AG10803 (cell line): Measurements from ENCODE around the gene ZNF76.

Experiments
- DNase-seq: peaks from one replicate; pipeline ENCODE4 v3.0.0; 2010; ENCODE audit warnings: low read depth
- H3K4me3 ChIP-seq: 2 replicates; pipeline ENCODE4 v1.5.1; 2011; ENCODE audit warnings: mild to moderate bottlenecking, low read length, control low read depth
- TF ChIP-seq, protein P1 (sequence below): conservative IDR thresholded peaks from 2 replicates; pipeline ENCODE4 v1.5.1; 2011; ENCODE audit warnings: mild to moderate bottlenecking, low read length, control low read depth, inconsistent platforms

The ZNF76 gene

GRCh38 chr6:35243386-35243958 lies 16.1 kb upstream of the ZNF76 start:
- TF ChIP-seq, protein P1, sequence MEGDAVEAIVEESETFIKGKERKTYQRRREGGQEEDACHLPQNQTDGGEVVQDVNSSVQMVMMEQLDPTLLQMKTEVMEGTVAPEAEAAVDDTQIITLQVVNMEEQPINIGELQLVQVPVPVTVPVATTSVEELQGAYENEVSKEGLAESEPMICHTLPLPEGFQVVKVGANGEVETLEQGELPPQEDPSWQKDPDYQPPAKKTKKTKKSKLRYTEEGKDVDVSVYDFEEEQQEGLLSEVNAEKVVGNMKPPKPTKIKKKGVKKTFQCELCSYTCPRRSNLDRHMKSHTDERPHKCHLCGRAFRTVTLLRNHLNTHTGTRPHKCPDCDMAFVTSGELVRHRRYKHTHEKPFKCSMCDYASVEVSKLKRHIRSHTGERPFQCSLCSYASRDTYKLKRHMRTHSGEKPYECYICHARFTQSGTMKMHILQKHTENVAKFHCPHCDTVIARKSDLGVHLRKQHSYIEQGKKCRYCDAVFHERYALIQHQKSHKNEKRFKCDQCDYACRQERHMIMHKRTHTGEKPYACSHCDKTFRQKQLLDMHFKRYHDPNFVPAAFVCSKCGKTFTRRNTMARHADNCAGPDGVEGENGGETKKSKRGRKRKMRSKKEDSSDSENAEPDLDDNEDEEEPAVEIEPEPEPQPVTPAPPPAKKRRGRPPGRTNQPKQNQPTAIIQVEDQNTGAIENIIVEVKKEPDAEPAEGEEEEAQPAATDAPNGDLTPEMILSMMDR: no peak
- DNase-seq: no peak

GRCh38 chr6:35244551-35244950 lies 15.0 kb upstream of the ZNF76 start:
- H3K4me3 ChIP-seq: no peak overlapping the region
- TF ChIP-seq, protein P1: no peak
- DNase-seq: no peak

More at GRCh38 chr6:35243386-35243958, 16.1 kb upstream of the ZNF76 start:
- H3K4me3 ChIP-seq: no peak overlapping the region

GRCh38 chr6:35247642-35248231 lies 11.8 kb upstream of the ZNF76 start:
- TF ChIP-seq, protein P1: no peak
- no peak for DNase-seq
- no peak overlapping the region for H3K4me3 ChIP-seq

GRCh38 chr6:35248300-35248699 lies 11.2 kb upstream of the ZNF76 start:
- DNase-seq: no peak
- TF ChIP-seq, protein P1: no peak
- no peak overlapping the region for H3K4me3 ChIP-seq

GRCh38 chr6:35248965-35249364 lies 10.6 kb upstream of the ZNF76 start:
- TF ChIP-seq, protein P1: no peak
- no peak overlapping the region for H3K4me3 ChIP-seq
- DNase-seq: no peak

DNA sequence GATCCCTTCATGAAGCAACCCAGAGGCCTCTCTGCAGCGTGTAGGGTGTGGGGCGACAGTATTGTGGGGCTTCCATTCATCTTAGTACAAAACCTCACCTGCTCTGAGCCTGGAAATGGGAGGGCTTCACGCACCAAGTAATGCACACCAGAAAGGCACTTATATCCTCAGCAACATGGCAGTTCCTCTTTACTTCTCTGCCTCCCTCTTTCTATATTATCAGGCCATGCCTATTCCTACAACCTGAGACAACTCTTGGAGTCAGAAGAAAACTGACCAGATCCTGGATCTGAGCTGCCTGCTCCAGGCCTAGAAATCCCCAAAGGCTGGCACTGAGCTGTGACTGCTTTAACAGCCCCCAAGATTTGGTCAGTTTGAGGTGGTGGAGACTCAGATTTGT lies 7.6 kb upstream of the ZNF76 start:
- TF ChIP-seq, protein P1: no peak
- H3K4me3 ChIP-seq: no peak overlapping the region
- no peak for DNase-seq

DNA sequence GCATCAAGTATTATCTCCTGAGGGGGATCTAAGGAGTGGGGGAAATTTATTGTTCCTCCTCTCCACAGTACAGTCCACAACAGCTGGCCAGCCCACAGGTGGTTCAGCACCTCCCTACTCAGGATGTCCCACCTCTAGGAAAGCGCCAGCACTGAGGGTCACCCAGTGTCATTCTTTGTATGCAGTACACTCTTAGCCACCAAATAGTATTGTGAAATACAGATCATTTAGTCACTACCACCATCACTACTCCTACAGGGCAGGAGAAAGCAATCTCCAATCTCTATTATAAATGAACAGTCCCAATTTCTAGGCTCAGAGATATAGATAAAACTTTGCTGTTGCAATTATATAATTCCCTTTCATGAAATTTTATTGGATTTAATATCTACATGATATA lies 6.3 kb upstream of the ZNF76 start:
- TF ChIP-seq, protein P1: no peak
- DNase-seq: no peak
- no peak overlapping the region for H3K4me3 ChIP-seq
